ENCODE measurements around the gene CDH23.

The CDH23 gene

DNA sequence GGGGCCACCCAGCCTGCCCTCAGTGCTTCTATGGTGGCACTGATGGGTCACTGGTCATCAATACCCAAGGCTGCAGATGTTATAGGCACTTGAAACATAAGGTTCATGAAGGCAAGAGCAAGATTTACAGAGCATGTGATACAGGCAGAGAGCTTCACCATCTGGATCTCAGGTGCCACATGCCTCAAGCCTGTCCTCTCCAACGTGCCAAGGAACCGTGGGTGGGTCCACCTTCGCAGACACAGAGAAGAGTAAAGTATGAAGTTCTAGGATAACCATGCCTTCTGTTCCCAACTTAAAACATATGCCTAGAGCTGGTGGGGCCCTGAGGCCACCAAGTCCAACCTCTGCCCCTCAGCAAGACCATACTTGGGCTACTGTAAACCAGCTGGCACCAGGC, 26.7 kb upstream of the CDH23 start:
- DNase-seq: no peak

DNA sequence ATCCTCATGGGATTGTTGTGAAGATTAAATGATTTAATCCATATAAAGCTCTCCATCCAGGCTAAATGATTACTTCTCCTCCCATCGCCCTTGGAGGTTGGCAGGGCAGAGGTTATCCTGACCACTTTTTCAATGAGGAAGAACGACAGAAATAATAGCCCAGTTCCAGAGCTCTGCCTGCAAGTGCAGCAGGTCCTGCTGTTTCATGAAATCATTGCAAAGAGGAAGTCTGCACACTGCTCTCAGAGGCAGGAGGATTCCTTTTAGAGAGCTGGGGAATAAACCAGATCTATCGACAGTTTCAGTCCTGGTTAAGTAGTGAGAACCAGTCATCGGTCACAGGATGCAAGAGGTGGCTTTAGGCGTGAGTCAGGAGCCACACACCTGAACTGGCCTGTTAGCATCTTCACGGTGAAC, 25.0 kb upstream of the CDH23 start:
- DNase-seq: no peak

DNA sequence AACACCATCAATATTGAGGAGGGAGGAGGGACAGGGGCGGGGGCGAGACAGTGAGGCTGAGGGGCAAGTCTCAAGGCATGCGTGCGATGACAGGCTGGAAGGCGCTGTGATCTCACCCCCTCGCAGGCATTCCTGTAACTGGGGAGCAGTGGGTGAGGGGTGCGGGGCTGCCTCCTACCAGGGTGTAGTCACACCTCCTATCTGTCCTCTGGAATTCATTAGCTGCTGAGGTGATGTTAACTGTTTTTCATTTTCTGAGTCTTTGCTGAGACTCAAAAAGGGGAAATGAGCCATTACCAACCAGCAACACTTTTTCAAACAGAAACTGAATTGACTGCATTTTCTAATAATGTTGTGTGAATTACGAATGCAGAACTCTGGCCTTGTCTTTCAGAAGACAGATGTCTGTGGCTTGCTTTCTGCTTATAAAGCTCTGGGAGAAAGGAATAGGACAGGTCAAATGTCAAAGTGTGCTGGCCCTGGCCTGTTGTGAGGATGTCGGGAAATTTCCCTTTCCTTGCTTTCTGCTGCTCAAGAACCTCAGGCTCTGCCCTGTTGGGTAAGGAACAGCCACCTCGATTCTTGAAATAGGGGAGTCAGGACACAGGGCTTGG, 23.7 kb upstream of the CDH23 start:
- DNase-seq: no peak

DNA sequence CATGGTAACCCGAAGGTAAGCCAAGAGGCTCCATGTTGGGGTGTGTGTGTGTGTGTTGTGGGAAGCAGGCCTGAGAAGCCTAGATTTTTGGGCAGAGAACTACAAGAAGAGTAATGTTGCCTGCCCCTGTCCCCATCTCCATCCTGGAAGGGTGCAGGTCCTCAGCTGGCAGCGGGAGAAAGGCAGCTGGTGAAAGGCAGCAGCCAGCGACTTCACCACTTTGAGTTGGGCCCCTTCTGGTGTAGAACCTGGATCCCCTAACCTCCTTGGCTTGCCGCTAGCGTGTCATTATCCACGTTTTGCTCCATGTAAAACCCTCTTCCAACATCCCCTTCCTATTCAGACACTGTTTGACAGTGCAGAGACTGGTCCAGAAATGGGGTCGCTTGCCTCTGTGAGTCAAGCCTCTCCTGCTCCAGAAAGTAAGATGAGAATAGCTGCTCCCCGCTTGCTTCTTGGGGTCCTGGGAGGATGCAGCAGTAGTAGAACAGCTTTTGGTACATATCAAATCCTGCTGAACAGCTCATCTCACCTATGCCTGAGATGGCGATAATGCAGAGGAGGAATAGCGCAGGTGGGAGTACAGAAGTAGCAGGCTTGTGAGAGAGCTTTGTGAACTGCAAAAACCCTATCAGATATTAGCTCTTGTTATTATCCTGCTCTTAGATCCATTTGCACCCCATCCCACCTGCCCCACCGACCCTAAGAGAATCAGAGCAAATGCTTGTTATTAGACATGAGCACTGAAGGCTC, 22.1 kb upstream of the CDH23 start:
- no peak for DNase-seq

DNA sequence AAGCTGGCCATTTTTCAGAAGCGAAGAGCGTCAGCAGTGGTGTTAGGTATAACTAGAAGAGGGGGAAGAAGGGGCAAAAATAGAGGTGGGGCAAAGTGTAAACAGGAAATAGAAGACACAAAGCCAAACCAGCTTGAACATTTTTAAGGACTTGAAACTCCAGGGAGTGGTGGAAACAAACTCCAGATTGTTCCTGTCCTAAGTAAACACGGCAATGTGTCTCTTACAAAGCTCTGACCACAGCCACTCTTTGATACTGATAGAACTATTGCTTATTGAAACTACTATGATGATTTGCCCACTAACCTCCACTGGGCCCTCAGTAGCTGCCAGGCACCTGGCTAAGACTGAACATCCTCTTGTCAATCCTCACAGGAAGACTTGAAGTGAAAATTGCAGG, 20.8 kb upstream of the CDH23 start:
- no peak for DNase-seq

DNA sequence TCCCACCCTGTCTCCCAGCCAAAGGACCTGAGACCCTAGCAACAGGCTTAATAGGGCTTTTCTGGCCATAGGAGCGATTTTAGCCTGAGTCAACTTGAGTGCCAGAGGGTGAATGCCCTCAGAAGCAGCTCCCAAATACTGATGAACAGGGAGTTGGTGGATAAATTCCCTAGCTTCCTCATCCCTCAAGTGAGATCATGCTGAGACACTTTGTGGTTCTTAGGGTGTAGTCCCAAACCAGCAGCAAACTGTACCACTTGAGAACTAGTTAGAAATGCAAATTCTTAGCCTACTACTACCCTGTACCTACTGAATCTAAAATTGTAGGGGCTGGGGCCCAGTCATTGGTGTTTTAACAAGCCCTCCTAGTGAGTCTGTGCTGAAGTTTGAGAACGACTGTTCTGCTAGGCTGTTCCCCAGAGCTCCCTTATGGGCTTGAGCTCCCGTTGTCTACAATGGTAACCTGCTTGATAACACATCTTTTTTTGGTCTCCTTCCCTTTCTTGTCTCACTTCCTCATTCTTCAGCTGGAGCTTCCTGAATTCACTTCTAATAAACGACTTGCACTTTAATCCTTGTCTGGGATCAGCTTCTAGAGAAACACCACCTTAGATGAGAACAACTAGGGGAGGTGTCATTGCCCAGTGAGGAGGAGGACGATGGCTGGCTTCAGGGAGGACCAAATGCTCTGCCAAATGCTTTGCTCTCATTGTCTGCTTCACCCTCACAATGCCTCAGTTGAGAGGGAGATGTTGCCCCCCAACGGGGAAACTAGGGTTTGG, 18.2 kb upstream of the CDH23 start:
- DNase-seq: no peak

DNA sequence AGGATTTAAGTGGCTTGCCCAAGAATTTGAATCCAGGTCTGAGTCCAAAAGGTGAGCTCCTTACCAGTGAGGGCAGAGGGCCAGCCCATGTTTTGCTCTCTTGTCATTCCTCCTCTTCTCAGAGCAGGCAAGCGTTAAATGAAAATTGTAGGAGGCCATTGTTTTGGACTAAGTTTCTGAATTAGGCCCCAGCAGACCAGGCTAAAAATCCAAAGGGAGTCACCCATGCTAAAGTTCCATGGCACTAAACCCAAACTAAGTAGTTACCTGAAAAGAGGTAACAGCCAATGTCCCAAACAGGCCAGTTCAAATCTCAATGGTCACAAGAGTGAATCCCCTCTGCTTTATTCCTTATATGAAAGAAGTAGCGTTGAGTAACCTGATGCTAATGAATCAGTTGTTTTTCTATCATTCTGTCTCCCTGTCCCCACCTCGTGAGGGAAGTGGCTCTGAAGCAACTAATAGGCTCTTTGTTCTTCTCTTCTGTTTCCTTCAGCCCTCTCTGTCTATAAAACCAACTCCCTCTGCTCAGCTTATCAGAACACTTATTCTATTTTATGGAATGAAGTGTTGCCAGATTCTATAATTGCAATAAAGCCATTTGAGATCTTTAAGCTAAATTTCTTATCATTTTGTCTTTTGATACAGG, 17.5 kb upstream of the CDH23 start:
- no peak for DNase-seq

DNA sequence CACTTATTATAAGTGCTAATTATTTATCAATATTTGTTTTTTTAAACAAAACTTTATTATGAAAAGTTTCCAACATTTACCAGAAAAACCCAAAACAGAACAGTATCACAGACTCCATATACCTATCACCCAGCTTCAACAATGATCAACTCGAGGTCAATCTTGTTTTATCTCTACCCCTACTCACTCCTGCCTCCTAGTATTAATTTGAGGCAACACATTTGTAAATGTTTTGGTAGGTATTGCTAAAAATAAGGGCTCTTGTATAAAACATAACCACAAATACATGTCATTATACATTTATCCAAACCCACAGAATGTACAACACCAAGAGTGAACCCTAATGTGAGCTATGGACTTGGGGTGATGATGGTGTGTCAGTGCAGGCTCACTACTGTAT, 15.9 kb upstream of the CDH23 start:
- no peak for DNase-seq

DNA sequence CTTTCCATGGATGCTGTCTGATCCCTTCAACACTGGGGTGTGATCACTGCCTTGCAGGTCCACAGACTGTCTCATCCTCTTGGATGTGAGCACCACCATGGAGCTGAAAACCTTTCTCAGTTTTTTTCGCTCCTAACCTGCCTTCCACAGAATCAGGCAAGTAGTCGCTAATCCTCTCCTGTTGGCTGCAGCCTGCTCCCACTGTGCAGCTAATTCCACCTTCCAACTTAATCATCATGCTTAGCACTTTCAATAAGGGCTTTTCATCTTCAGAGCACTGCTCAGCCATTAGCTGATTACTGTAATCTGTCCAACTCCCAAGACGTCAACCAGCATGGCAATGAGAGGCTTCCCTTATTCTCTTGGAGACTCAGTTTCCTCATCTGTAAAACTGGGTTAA, 15.1 kb upstream of the CDH23 start:
- no peak for DNase-seq

DNA sequence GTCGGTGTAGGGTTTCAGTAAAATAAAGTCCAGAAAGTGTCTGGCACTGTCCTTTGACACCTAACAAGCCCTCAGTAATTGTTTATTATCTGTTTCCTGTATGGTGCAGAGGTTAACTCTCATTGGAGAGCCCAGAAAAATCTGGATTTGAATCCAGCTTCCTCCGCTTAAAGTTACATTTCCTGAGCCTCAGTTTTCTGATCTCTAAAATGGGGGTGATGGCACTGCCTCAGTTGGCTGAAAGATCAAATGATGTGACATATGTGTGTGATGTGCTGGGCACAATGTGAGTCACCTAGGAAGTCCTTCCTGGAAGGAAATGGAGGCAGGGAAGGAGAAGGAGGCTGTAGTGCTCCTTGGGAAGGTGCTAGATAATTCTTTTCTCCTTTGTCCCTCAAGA, 14.7 kb upstream of the CDH23 start:
- DNase-seq: no peak

DNA sequence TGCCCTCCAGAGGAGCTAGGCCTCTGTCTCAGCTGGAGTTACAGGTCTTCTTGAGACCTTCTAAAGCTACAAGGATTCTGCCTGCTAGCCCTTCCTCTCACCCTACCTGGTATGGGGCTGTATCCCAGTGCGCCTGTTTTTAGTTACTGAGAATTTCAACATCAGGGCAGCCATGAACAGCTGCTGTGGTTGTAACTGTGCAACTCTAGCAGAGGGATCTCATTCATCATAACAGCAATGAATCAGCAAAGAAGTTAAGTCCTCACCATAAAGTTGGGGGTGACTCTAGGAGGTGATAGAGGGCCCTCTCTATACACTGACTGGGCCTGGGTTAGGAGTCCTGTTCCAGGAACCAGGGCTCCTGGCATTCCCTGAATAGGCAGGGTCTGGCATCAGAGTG, 14.0 kb upstream of the CDH23 start:
- no peak for DNase-seq

DNA sequence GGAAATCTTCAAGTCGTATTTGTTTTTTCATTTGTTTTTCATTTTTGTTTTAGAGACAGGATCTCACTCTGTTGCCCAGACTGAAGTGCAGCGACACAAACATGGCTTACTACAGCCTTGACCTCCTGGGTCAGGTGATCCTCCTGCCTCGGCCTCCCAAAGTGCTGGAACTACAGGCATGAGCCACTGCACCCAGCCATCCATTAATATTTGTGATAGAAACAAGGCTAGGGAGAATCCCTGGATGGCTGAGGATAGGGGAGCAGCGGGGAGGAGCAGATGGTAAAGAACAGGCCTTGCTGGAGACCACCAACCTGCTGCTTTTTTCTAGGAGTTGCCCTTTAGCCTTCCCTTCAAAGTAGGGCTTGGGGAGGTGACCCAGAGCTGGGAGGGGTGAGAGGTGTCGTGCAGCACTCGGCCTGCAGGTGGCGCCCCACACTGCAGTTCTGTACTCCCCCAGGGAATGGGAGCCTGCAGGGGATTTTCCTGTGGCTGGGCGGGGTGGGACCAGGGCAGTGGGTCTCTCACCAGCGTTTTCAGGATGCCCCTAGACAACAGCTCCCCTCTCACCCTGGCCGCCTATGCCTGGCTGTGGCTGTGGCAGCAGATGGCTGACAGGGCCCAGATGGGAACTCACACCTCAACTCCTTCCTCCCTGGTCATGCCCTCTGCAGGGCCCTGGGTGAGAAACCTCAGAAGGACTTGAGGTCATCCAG, 12.6 kb upstream of the CDH23 start:
- peak; percentile 73 for DNase-seq

DNA sequence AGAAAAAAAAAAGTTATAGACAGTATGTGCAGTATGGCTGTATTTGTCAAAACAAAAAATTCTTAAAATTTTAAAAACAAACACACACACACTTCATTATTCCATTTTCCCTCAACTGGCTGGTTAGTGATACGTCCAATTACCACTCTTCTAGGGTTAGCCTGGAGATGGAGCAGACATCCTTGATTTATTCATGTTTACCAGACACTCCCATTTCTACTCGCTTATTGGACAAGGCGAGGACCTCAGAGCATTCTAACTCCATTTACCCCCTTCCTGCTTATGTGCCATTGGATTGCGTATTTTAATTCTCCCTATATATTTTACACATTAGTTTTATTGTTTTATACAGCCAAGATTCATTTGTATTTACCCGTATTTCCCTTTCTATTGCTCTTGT, 8.5 kb upstream of the CDH23 start:
- no peak for DNase-seq

DNA sequence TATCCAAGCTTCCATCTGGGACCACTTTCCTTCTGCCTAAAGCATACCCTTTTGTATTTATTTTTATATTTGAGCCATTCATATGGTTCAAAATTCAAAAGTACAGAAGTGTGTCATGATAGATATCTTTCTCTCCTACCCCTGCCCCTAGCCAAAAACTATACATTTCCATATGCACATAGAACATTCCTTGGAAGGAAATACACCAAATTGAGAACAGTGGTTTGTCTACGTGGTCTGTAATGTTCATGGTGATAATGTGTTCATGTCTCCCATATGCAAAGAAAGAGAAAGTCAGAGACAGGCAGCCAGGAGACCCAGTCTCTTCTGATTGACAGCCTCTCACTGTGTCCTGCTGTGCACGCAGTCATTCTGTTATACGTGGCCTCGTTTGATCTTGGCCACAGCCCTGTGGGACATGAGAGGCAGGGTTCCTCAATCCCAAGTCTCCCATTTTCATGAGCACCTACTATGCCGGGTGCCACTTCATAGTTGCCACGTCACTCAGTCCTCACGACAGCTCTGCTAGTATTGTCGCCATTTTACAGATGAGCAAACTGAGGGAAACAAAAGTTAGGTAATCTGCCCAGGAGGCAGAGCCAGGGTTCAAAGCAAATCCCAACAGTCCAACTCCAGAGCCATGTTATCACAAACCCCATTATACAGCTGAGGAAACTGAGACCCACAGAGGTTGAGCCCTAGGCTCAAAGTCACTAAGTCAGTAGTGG, 8.0 kb upstream of the CDH23 start:
- DNase-seq: no peak

DNA sequence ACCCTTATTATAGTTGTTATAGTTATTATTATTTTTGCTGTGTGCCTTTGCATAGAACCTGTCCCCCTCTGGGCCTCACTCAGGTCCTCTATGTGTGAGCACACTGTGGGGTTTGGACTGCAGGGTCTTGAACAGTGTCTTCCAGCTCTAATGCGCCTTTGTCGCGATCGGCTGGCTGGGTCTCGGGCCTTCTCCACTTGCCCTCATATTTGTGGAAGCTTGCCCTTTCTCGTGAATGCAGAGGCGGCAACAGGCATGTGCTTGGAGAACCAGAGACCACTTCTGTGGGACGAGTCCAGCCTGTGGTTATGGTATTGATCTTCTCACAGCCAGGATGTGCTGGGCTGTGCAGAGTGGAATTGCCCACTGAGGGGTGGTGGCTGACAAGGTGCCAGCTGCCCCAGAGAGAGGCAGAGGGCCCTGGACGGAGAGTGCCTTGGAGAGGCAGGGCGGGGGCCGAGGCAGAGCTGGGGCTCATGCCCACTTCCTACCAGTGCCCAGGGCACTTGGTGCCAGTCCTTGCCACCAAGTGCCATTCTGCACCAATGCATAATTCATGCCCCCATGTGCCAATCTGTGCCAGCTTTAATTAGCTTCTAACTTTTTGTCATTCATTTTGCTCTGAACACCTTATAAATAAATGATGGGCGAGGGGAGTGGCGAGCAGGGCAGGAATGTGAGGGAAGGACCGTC, 6.8 kb upstream of the CDH23 start:
- DNase-seq: no peak

DNA sequence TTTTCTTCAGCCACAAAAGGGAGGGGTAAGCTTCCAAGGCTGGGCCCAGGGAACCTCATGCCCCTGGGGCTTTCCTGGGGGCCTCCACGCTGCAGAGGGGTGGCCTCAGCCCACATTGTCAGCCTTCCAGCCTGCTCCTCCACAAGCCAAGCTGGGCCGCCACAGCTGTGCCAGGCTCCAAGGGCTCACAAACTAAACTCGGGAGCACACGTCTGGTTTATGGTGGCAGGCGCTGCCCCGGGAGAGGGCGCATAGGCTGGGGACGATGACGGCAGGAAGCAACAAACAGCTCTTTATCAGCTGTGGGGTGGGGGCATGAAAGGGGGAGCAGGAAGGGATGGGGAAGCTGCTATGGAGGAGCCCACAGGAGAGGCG, 6.3 kb upstream of the CDH23 start:
- no peak for DNase-seq

DNA sequence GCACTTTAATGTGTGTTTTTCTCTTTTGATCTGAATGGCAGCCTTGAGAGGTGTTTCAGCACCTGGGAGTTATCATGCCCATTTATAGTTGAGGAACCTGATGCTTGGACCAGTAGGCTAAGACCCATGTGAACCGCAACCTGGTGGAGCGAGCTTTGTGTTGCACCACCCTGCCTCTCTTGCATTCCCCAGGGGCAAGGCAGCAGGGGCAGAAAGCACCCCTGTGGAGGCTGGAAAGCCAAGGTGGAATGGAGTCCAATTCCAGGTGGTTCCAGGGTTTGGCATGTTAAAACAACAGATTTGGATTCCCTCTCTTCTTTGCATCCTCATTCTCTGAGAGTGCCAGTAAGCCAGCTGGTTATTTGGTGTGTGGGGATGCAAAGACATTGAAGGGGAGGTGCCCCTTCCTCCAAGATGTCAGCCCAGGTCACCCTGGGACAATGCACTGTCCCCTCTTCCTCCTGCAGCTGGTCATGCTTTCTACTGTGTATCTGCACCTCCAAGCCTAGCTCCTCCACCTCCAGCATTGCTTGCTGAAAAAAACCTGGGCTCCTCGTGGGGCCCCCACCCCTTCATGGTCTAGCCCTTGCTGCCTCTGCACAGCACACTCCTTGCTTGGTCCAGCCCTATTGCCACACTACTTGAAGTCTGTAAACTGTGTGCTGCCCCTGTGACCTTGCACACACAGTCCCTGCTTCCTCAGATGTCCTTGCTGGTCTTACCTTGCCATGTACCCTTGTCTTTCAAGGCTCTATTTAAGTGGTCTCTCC, 5.6 kb upstream of the CDH23 start:
- no peak for DNase-seq

DNA sequence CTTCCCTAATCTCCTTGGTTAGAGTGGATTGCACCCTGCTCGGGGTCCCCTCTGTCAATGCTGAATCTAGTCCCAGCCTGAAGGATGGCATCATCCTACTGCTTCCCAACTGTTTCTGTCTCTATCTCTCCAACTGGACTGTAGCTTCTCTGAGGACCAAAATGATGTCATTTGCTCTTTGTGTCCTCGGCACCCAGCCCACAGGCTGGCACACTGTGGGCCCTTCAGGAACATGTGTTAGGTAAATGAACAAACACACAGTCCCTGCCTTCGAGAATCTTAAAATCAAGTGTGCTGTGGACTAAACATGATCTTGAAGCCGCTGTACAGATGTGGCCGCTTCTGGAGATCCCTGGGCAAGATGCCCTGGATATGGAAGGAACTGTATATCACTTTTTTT, 5.0 kb upstream of the CDH23 start:
- DNase-seq: no peak

DNA sequence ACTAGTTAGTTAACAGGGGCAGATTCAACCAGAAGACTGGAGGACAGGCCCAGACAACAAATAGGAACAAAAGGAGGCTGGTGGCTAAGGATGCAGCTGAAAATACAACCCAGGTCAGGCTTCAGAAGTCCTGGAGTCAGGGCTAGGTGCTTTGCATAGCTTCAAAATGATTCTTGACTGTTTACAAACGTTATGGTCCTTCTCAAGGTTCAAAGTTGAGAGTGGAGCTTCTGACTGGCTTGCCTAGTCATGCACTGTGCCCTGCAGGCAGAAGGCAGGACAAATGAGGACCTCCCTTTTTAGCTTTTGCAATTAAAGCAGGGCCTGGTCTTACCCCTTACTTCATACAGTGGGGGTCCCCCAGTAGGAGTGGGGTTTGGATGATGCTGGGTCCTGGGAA, 4.4 kb upstream of the CDH23 start:
- no peak for DNase-seq

DNA sequence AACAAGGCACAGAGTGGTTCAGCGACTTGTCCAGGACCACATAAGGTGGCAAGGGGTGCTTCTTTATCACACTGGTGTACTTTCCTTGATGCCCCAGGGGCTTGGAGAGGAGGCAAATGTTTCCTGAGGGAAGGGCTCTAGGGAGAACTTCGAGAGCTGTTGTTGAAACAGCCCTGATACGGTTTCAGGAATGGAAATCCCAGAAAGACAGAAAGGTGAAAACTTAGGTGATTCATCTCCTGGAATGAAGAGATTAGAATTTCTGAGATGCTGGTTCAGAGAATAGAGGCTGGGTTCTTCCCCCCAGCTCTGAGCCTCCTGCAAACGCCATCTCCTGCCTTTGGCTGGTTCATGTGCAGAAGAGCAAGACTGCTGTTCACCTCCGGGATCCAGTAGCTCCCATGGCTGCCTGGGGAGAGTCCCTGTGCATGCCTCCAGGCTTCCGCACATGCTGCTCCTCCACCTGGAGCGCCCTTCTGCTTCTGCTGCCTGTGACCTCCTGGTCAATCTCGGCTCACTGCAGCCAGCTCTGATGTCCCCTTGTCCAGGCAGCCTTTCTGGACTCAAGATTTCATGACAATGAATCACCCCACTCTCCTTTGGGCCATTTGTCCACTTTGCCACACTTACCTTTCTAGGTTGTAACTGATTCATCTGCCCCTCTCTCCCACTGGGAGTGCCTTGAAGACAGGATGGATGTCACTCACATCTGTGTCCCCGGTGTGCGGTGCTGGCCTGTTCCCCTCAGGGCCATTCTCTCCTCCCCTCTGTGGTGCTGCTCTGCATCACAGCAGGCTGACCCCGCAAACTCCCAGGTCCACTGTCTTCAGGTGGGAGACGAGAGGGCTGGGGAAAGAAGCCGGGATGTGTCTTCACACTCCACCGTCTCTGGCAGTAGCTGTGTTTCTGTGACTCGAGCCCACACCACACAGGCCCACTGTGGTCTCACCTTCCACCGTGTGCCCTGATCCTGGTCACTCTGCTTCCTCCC, 3.6 kb upstream of the CDH23 start:
- no peak for DNase-seq
